GM19351 (cell line): Measurements from ENCODE around the gene COG6.

ENCODE experiments used
- ATAC-seq: cut with Tn5 transposase; IDR thresholded peaks from one replicate; pipeline ENCODE4 v1.9.1; 2021; ENCODE audit warnings: mild to moderate bottlenecking, moderate library complexity; ENCODE audit not compliant: unreplicated experiment

COG6 gene

GRCh38 chr13:39676315-39676876, 20.9 kb downstream of the COG6 start:
- ATAC-seq = no peak

- ATAC-seq = peak; percentile 61
Observed at GRCh38 chr13:39682310-39682709, 26.8 kb downstream of the COG6 start.

GRCh38 chr13:39682788-39683187, 27.3 kb downstream of the COG6 start:
- ATAC-seq = peak; percentile 77

- no peak for ATAC-seq
Observed at GRCh38 chr13:39684531-39685137, 29.2 kb downstream of the COG6 start.

- no peak for ATAC-seq
Observed at GRCh38 chr13:39685652-39686051, 30.2 kb downstream of the COG6 start.

GRCh38 chr13:39688278-39688677, 32.8 kb downstream of the COG6 start:
- no peak for ATAC-seq

GRCh38 chr13:39688699-39689405, 33.4 kb downstream of the COG6 start:
- peak; percentile 97 for ATAC-seq

GRCh38 chr13:39692660-39693438, 37.4 kb downstream of the COG6 start:
- ATAC-seq = no peak

- no peak for ATAC-seq
Observed at GRCh38 chr13:39699274-39699673, 43.8 kb downstream of the COG6 start.

- no peak for ATAC-seq
Observed at GRCh38 chr13:39712626-39713025, 57.2 kb downstream of the COG6 start.

GRCh38 chr13:39729156-39729555, 73.7 kb downstream of the COG6 start:
- no peak for ATAC-seq

GRCh38 chr13:39734952-39735351, 79.5 kb downstream of the COG6 start:
- ATAC-seq = no peak

- no peak for ATAC-seq
Observed at GRCh38 chr13:39737047-39737446, 81.6 kb downstream of the COG6 start.

GRCh38 chr13:39740761-39741160, 85.3 kb downstream of the COG6 start:
- no peak for ATAC-seq

- ATAC-seq = no peak
Observed at GRCh38 chr13:39748961-39749360, 93.5 kb downstream of the COG6 start.

- no peak for ATAC-seq
Observed at GRCh38 chr13:39749528-39749927, 94.1 kb downstream of the COG6 start.

- no peak for ATAC-seq
Observed at GRCh38 chr13:39751805-39752204, 96.3 kb downstream of the COG6 start.

GRCh38 chr13:39760521-39760920, 105.1 kb downstream of the COG6 start:
- peak; percentile 54 for ATAC-seq

- ATAC-seq = no peak
Observed at GRCh38 chr13:39765801-39766463, 110.5 kb downstream of the COG6 start.

- ATAC-seq = no peak
Observed at GRCh38 chr13:39766464-39767158, 111.1 kb downstream of the COG6 start.
